ENCODE results near the gene MAN1A1. TPM values are rescaled to one million over a fixed set of nuclear protein-coding genes. Genes with fewer than 3 reads are reported as not detected.

The MAN1A1 gene
- total RNA-seq, 1 donor: 104 TPM

GRCh38 chr6:119148098-119148824 is 201.3 kb downstream of the MAN1A1 start:
- no peak overlapping the region for H3K4me3 ChIP-seq (ENCODE audit: low read depth, low read length)
- TF ChIP-seq CTCF (IDR thresholded peaks at IDR 0.05; ENCODE audit: insufficient read depth, low read depth, low read length): peak; percentile 65
- DNase-seq (ENCODE audit: low read depth): peak; percentile 82

- no peak for TF ChIP-seq CTCF (IDR thresholded peaks at IDR 0.05; ENCODE audit: insufficient read depth, low read depth, low read length)
- peak; percentile 97 for DNase-seq (ENCODE audit: low read depth)
- no peak overlapping the region for H3K4me3 ChIP-seq (ENCODE audit: low read depth, low read length)
Observed at GRCh38 chr6:119147101-119148053, 202.2 kb downstream of the MAN1A1 start.

GRCh38 chr6:119145111-119145510 is 204.4 kb downstream of the MAN1A1 start:
- DNase-seq (ENCODE audit: low read depth): no peak
- TF ChIP-seq CTCF (IDR thresholded peaks at IDR 0.05; ENCODE audit: insufficient read depth, low read depth, low read length): no peak

GRCh38 chr6:119142637-119143036 is 206.9 kb downstream of the MAN1A1 start:
- no peak overlapping the region for H3K4me3 ChIP-seq (ENCODE audit: low read depth, low read length)
- no peak for TF ChIP-seq CTCF (IDR thresholded peaks at IDR 0.05; ENCODE audit: insufficient read depth, low read depth, low read length)
- no peak for DNase-seq (ENCODE audit: low read depth)

More at GRCh38 chr6:119145111-119145510, 204.4 kb downstream of the MAN1A1 start:
- no peak overlapping the region for H3K4me3 ChIP-seq (ENCODE audit: low read depth, low read length)

GRCh38 chr6:119142041-119142440 is 207.5 kb downstream of the MAN1A1 start:
- H3K4me3 ChIP-seq (ENCODE audit: low read depth, low read length): no peak overlapping the region
- no peak for TF ChIP-seq CTCF (IDR thresholded peaks at IDR 0.05; ENCODE audit: insufficient read depth, low read depth, low read length)
- peak; percentile 72 for DNase-seq (ENCODE audit: low read depth)

GRCh38 chr6:119140196-119141140 is 209.1 kb downstream of the MAN1A1 start:
- no peak for DNase-seq (ENCODE audit: low read depth)
- no peak for TF ChIP-seq CTCF (IDR thresholded peaks at IDR 0.05; ENCODE audit: insufficient read depth, low read depth, low read length)
- H3K4me3 ChIP-seq (ENCODE audit: low read depth, low read length): no peak overlapping the region
